ENCODE results near the gene C6orf62.
"Not testable (repeated sequence)": the region's sequence is repeated elsewhere in the genome, so short reads cannot be mapped to it uniquely, and the experiment has no call there.

- not testable (repeated sequence) for TF ChIP-seq POLR2A, CTCF (IDR thresholded peaks at IDR 0.05)
These were observed 40.1 kb downstream of the C6orf62 start for GRCh38 chr6:24678792-24679352.

Data from prostate gland (tissue), 2 donors.